MM.1S (cell line): ENCODE data around the gene PIK3C2G.

Experiments used
- DNase-seq: peaks from one replicate; pipeline ENCODE4 v3.0.0-alpha.2; 2015
- H2AFZ ChIP-seq: fragments of 300-600 bp; sonication (generic); 2 replicates; pipeline ENCODE4 v1.6.0; 2016; ENCODE audit warnings: antibody characterized with exemption, low read length
- H3F3A ChIP-seq: fragments of 300-600 bp; sonication (generic); 2 replicates; pipeline ENCODE4 v1.6.1; 2016; ENCODE audit warnings: mild to moderate bottlenecking, antibody characterized with exemption, low read length, moderate library complexity, mixed read lengths; ENCODE audit not compliant: insufficient read depth
- H3K27ac ChIP-seq: fragments of 300-600 bp; sonication (generic); 2 replicates; pipeline ENCODE4 v1.5.1; 2016; ENCODE audit warnings: mild to moderate bottlenecking, low read length
- H3K27me3 ChIP-seq: fragments of 300-600 bp; sonication (generic); replicated peaks from 2 replicates; pipeline ENCODE4 v1.6.0; 2016; ENCODE audit warnings: low read length; ENCODE audit not compliant: insufficient read depth
- H3K36me3 ChIP-seq: fragments of 300-600 bp; sonication (generic); replicated peaks from 2 replicates; pipeline ENCODE4 v1.6.1; 2016; ENCODE audit warnings: mild to moderate bottlenecking, low read length, mixed read lengths; ENCODE audit not compliant: insufficient read depth
- H3K4me1 ChIP-seq: fragments of 300-600 bp; sonication (generic); 2 replicates; pipeline ENCODE4 v1.6.1; 2016; ENCODE audit warnings: low read length, mixed read lengths
- H3K4me2 ChIP-seq: fragments of 300-600 bp; sonication (generic); 2 replicates; pipeline ENCODE4 v1.6.0; 2016; ENCODE audit warnings: low read depth, low read length
- H3K4me3 ChIP-seq: fragments of 300-600 bp; sonication (generic); 2 replicates; pipeline ENCODE4 v1.5.1; 2016; ENCODE audit warnings: low read length, mixed read lengths
- H3K79me2 ChIP-seq: fragments of 300-600 bp; sonication (generic); 2 replicates; pipeline ENCODE4 v1.6.1; 2016; ENCODE audit warnings: mixed run types, low read length, mixed read lengths
- H3K9ac ChIP-seq: fragments of 300-600 bp; sonication (generic); 2 replicates; pipeline ENCODE4 v1.6.1; 2016; ENCODE audit warnings: low read length, mixed read lengths
- H3K9me2 ChIP-seq: fragments of 300-600 bp; sonication (generic); replicated peaks from 2 replicates; pipeline ENCODE4 v1.6.1; 2016; ENCODE audit warnings: mild to moderate bottlenecking, low read length, mixed read lengths; ENCODE audit not compliant: insufficient read depth
- H3K9me3 ChIP-seq: fragments of 300-600 bp; sonication (generic); replicated peaks from 2 replicates; pipeline ENCODE4 v1.6.1; 2016; ENCODE audit warnings: mild to moderate bottlenecking, low read length, mixed read lengths; ENCODE audit not compliant: insufficient read depth
- H4K20me1 ChIP-seq: fragments of 300-600 bp; sonication (generic); 2 replicates; pipeline ENCODE4 v1.6.1; 2016; ENCODE audit warnings: mild to moderate bottlenecking, low read length, moderate library complexity, mixed read lengths; ENCODE audit not compliant: insufficient read depth
- EZH2 ChIP-seq: fragments of 300-600 bp; sonication (generic); optimal IDR thresholded peaks from 2 replicates; pipeline ENCODE3; 2017; ENCODE audit warnings: low read depth, mild to moderate bottlenecking, antibody characterized with exemption, low read length, mixed read lengths
- EZH2phosphoT487 ChIP-seq: fragments of 300-600 bp; sonication (generic); IDR thresholded peaks from 2 replicates; pipeline ENCODE4 v1.6.1; 2018; ENCODE audit warnings: antibody characterized with exemption, low read length
- TF ChIP-seq, protein P1 (sequence below): fragments of 300-600 bp; sonication (generic); IDR thresholded peaks from 2 replicates; pipeline ENCODE4 v1.5.1; 2016; ENCODE audit warnings: antibody characterized with exemption, low read length, mixed read lengths

PIK3C2G gene

DNA sequence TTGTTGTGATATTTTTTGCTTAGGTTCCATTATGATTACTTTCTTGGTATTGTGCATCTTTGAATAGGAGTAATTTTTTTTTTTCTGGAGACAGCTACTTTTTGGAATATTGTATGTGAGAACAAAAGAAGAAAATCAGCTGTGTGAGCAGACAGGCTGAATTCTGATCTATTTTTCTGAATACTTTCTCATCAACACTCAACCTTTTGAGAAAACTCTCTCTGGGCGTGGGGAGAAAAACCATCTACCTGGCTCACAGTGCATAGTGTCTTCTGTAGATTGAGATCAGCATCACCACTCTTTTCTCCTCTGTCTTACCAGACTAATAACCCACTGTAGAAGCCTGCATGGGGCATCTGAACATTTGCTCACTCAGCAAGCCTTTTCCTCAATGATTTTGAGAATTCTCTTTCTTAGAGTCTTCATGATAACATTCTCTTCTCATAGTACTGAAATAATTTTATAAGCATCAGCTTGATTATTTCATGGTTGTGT is 3.3 kb downstream of the PIK3C2G start:
- no peaks in the 10 kb centered on the region for H3K9me3 ChIP-seq
- no peak overlapping the region for H2AFZ ChIP-seq
- H4K20me1 ChIP-seq: no peaks in the 10 kb centered on the region
- no peaks in the 10 kb centered on the region for H3F3A ChIP-seq
- no peak overlapping the region for H3K9ac ChIP-seq
- H3K4me2 ChIP-seq: no peak overlapping the region
- H3K4me3 ChIP-seq: no peak overlapping the region
- H3K4me1 ChIP-seq: no peaks in the 10 kb centered on the region
- H3K27me3 ChIP-seq: no peaks in the 10 kb centered on the region
- H3K79me2 ChIP-seq: no peaks in the 10 kb centered on the region
- H3K36me3 ChIP-seq: no peaks in the 10 kb centered on the region
- TF ChIP-seq EZH2 (no peak), EZH2phosphoT487 (no peak)
- TF ChIP-seq, protein P1, sequence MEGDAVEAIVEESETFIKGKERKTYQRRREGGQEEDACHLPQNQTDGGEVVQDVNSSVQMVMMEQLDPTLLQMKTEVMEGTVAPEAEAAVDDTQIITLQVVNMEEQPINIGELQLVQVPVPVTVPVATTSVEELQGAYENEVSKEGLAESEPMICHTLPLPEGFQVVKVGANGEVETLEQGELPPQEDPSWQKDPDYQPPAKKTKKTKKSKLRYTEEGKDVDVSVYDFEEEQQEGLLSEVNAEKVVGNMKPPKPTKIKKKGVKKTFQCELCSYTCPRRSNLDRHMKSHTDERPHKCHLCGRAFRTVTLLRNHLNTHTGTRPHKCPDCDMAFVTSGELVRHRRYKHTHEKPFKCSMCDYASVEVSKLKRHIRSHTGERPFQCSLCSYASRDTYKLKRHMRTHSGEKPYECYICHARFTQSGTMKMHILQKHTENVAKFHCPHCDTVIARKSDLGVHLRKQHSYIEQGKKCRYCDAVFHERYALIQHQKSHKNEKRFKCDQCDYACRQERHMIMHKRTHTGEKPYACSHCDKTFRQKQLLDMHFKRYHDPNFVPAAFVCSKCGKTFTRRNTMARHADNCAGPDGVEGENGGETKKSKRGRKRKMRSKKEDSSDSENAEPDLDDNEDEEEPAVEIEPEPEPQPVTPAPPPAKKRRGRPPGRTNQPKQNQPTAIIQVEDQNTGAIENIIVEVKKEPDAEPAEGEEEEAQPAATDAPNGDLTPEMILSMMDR: no peak
- no peaks in the 10 kb centered on the region for H3K9me2 ChIP-seq
- H3K27ac ChIP-seq: no peak overlapping the region
- DNase-seq: no peak

DNA sequence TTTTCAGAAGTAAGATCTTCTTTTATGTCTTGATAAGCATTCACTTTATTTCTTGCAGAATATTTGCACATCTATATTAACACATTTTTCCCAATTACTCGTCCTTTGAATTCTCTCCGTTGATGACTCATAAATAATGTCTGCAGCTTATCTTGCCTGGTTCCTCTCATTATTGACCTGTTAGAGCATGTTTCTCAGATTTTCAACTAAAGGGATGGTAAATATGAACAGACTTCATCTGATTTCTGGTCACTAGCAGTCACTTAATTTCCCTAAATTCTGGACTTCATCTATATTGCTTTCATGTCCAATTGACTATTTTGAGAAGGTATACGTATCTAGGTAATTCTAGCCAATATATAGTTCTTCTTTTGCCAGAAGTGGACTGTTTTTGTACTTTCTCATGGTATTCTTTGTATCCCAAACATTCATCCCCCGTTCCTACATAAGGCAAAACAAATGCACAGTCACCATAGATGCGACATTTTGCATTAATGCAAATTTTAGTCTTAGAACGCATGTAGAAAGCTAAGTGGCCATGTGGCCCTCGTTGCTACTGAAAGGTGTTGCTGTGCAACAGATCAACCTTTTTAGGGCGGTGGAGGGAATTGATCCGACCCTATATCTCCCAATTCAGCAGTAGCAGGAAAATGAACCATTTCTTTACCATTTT is 6.2 kb downstream of the PIK3C2G start:
- no peaks in the 10 kb centered on the region for H3K36me3 ChIP-seq
- no peaks in the 10 kb centered on the region for H3K27me3 ChIP-seq
- H3K4me2 ChIP-seq: no peak overlapping the region
- no peaks in the 10 kb centered on the region for H3K9me3 ChIP-seq
- no peaks in the 10 kb centered on the region for H3K79me2 ChIP-seq
- no peak overlapping the region for H3K9ac ChIP-seq
- H4K20me1 ChIP-seq: no peaks in the 10 kb centered on the region
- H3F3A ChIP-seq: no peaks in the 10 kb centered on the region
- no peaks in the 10 kb centered on the region for H3K4me1 ChIP-seq
- H3K27ac ChIP-seq: no peak overlapping the region
- TF ChIP-seq EZH2phosphoT487 (no peak), EZH2 (no peak)
- TF ChIP-seq, protein P1: no peak
- no peak overlapping the region for H2AFZ ChIP-seq
- no peak overlapping the region for H3K4me3 ChIP-seq
- DNase-seq: no peak
- no peaks in the 10 kb centered on the region for H3K9me2 ChIP-seq

GRCh38 chr12:18270958-18271460 is 9.7 kb downstream of the PIK3C2G start:
- H3K36me3 ChIP-seq: no peaks in the 10 kb centered on the region
- no peak overlapping the region for H3K27ac ChIP-seq
- no peaks in the 10 kb centered on the region for H3K4me1 ChIP-seq
- H3K27me3 ChIP-seq: no peaks in the 10 kb centered on the region
- H3K9ac ChIP-seq: no peak overlapping the region
- H3K9me3 ChIP-seq: no peaks in the 10 kb centered on the region
- H3K79me2 ChIP-seq: no peaks in the 10 kb centered on the region
- TF ChIP-seq, protein P1: no peak
- TF ChIP-seq EZH2phosphoT487: no peak
- TF ChIP-seq EZH2: no peak
- no peak overlapping the region for H3K4me2 ChIP-seq
- no peaks in the 10 kb centered on the region for H3F3A ChIP-seq
- no peaks in the 10 kb centered on the region for H3K9me2 ChIP-seq
- no peak for DNase-seq
- H2AFZ ChIP-seq: no peak overlapping the region
- H3K4me3 ChIP-seq: no peak overlapping the region
- no peaks in the 10 kb centered on the region for H4K20me1 ChIP-seq
